GM19239 (cell line): Measurements from ENCODE around the gene ABCC10.
"Not testable (repeated sequence)": the region's sequence is repeated elsewhere in the genome, so short reads cannot be mapped to it uniquely, and the experiment has no call there.

Source experiments
- DNase-seq: peaks from one replicate; pipeline ENCODE4 v3.0.0; 2011; ENCODE audit warnings: low spot score; ENCODE audit not compliant: insufficient read length
- FAIRE-seq: peaks from 2 replicates; lab custom pipeline; 2011; peaks lifted over from hg19 to GRCh38; lab: Jason Lieb, UNC

Gene ABCC10

GRCh38 chr6:43491750-43492661 lies 64.7 kb downstream of the ABCC10 start:
- DNase-seq, result no peak
- no peak for FAIRE-seq

DNA sequence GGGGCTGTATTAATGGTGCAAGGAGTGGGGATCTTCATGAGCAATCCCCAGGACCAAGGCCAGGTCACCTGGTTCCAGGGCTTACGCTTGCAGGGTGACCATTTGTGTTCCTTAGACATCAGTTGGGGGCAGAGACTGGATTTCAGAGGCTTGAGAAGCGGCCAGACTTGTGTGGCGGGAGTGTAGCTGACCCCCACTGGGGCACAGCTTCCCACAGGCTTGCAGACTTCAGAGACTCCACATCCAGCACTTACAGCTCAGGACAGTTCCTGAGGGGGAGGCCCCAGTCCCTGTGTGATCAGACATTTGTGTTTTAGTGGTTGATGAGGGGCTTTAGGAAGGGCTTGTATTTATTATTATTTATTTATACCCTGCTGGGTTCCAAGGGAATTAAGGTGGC lies 65.3 kb downstream of the ABCC10 start:
- FAIRE-seq, result no peak
- DNase-seq, result no peak

GRCh38 chr6:43493230-43493629 lies 65.9 kb downstream of the ABCC10 start:
- no peak for FAIRE-seq
- no peak for DNase-seq

DNA sequence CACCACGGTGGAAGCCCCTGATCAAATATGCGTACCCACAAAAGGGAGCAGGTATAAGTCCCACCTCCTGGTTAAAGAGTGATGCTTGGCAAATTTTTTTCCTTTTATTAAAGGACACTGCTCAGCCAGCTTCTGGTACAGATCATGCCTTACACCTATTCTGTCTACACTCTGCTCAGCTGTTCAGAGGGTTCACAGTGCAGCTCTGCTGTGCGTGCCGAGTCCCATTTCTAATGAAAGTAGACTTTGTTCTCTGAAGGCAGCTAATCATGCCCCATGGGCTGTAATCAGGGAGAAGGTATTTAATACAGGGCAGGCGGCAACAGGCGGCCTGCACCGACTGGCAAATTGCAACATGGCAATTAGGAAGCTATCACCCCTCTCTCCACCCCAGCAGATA lies 66.5 kb downstream of the ABCC10 start:
- FAIRE-seq (no peak), DNase-seq (no peak)

DNA sequence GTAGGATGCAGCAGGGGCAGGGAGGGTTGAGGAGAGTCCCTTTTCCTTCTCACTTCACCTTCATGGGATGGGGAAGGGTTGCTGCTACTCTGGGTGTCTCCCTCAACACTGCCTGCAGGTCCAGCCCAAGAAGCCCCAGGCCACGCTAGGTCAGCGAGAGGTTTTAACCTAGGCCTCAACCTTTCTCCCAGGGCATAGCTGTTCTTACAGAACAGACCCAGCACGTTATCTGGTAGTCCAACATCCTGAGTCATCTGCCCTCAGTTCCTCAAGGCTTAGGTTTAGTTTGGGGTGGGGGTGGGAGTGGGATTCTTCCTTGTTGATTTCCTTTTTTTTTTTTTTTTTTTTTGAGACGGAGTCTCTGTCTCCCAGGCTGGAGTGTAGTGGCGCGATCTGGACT lies 67.0 kb downstream of the ABCC10 start:
- FAIRE-seq (no peak), DNase-seq (no peak)

DNA sequence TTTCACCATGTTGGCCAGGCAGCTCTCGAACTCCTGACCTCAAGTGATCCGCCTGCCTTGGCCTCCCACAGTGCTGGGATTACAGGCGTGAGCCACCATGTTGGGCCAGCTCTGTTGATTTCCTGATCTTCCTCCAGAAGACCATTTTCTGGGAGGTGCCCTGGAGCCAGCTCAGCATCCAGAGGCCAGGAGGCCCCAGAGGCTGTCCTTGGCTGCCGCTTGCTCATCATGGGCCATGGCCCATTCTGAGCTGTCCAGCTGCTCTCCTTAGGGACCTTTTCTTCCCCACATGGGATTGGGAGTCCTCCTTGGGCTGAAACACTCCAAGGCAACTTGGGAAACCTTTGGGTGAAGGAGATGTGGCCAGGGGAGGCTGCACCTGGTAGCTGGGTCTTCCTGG lies 67.4 kb downstream of the ABCC10 start:
- DNase-seq (no peak), FAIRE-seq (no peak)

DNA sequence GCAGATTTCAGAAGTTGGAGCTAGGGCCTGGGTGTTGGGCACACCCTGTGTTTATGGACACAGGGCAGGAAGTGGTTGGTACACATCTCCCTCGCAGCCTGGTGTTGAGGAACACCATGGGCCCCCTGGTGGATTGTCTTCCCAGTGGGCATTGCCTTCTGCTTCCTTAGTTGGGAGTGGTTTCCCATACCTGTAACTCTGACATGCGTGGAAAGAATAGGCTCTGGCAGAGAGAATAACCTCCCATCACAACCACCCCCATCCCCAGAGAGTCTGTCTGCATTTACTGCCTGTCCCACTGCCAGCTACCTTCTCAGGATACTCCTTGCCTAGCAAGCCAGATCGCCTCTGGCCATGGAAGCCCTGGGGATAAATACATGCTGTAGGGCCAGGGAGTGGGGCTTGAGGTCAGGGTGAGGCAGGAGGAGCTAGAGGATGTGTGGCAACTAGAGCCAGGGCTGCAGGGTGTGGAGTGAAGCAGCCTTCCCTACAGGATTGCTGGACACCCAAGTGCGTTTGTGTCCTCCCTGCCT lies 68.1 kb downstream of the ABCC10 start:
- FAIRE-seq, result no peak
- no peak for DNase-seq

DNA sequence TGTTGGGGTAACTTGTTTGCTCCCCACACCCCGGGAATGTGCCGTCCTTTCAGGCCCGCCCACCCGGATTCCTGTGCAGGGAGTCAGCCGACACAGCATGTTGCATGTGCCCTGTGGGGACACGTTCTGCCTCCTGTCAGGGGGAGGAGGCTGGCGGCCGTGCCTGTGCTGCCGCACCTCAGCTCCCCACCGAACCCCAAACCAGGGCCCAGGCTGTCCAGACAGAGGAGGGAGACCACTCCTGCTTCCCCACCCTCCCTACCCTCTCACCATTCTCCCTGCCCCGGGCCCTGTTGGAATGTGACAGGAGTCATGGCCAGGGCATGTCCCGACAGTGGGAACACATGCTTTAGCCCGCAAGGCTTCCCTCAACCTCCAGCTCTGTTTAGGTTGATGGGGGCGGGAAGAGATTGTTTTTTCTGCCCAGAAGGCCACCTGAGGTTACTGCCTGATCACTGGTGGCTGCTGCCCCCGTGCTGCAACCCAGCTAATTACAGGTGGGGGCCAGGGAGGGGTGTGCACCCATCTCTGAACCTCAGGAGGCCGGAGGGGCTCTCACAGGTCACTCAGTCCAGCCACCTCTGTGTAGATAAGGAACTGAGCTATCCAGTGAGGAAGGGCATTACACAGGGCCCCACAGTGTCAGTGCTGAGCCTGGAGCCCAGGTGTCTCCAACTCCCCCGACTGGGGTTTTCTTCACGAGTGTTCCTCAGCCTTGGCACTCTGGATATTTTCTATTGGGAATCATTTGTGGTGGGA lies 69.2 kb downstream of the ABCC10 start:
- DNase-seq, result no peak
- FAIRE-seq, result no peak

GRCh38 chr6:43497129-43497396 lies 69.7 kb downstream of the ABCC10 start:
- no peak for FAIRE-seq
- no peak for DNase-seq

DNA sequence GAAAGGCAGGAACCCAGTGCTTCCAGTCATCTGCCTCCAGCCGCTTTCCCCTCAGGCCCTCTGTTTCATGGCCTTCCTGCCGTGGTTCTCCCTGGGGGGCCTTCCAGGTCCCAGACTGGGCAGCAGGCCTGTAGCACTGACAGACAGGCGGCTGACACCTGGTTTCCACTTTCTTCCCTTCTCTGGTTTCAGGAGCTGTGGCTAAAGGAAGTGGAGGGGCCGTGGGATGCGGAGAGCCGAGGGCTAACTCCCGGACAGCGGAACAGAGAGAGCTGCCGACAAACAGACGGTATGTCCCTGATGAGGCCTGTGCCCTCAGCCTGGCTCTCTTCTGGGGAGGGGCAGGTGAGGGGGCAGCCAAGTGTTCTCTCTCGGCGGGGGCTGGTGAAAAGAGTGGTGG lies 70.3 kb downstream of the ABCC10 start:
- DNase-seq, result no peak
- no peak for FAIRE-seq

- FAIRE-seq, DNase-seq: not testable (repeated sequence)
Observed at GRCh38 chr6:43498291-43498690, 71.0 kb downstream of the ABCC10 start.

GRCh38 chr6:43499028-43499815 lies 71.9 kb downstream of the ABCC10 start:
- no peak for FAIRE-seq

More at GRCh38 chr6:43499028-43499815, 71.9 kb downstream of the ABCC10 start:
- no peak for DNase-seq
